GM21390 (cell line): ENCODE measurements around the gene CLSTN2.

Source experiments
- ATAC-seq: cut with Tn5 transposase; IDR thresholded peaks from one replicate; pipeline ENCODE4 v1.9.1; 2021; ENCODE audit not compliant: unreplicated experiment

CLSTN2 gene

DNA sequence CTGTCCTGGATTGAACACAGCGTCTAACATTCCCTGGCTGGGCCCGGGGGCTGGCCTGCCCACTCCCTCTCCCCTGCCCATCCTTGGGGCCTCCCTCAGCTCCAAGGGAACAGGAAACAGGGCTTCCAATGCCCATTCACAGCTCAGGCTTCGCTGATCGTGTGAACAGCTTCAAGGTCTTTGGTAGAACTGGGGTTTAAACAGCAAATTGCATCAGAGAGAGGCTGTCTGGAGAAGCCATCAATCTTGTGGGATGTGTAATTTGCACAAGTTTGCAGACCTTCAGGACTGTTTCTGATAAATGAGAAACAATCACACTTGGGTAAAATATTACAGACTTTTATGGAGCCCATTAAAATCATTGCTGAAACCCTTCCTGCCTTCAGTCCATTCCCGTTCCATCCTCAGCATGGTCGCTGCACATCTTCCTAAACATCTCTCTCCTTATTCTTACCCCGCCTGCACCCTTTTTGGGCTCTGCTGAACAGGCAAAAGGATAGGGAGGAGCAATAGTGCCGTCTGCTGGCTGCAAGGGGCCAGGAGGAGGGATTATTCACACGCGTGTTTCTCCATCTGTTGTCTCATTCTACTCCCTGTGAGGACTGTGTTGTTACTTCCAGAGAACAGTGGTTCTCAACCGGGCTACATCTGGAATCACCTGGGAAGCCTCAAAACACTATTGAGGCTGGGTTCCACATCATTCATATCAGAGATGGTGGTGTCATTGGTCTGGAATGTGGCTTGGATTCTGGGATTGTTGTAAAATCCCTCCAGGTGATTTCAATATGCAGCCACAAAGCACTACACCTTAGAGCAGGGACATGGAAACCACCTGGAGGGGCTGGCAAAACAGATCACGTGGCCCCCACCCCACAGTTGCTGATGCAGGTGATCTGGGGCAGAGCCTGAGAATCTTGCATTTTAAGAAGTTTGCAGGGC, 116.3 kb downstream of the CLSTN2 start:
- no peak for ATAC-seq

GRCh38 chr3:140052771-140053702, 118.1 kb downstream of the CLSTN2 start:
- ATAC-seq = no peak

DNA sequence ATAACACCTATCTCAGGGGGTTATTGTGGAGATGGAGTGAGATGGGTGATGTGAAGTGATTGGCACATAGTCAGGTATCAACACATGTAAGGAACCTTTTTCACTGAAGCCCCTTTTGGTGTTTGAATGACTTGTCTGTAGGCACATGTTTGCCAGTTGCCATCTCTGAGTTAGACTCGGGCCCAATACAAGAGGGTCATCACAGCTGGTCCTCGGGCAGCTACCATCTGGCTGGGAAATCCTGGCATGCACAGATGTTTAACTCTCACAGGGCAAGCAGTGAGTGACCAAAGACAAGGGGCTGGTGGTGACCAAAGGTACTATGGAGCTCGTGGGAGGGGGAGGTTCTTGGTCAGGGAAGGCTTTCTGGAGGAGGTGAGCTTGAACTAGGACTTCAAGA, 118.8 kb downstream of the CLSTN2 start:
- no peak for ATAC-seq

DNA sequence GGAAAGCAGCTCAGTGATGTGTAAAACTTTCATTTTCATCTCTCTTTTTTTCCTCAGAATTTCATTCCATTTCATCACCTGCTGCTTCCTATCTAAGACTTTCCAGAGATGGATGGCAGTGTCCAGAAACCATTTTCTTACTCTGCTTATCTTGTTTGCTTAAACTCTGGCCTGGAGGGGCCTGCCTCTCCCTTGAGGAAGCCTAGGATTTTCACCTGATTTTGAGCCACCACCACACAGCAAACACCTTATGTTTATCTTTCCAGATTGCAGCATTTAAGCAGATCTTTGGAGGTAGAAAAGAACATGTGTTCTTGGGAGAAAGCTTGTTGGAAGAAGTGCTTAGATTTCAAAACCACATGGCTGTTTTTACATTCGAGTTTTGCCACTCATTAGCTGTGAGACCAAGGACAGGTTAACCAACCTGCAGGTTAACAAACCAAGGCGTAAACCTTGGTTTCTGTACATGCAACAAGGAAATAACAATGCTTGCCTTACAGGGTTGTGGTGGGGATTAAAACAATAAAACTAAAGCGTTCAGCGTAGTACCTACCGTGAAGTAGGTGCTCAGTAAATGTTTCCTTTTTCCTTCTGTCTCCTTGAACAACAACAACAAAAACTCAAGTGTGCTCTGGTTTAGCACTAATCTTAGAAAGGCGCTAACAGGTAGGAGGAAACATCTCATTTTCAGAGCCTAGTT, 120.3 kb downstream of the CLSTN2 start:
- no peak for ATAC-seq

GRCh38 chr3:140056047-140056446, 121.1 kb downstream of the CLSTN2 start:
- no peak for ATAC-seq

GRCh38 chr3:140061211-140061610, 126.2 kb downstream of the CLSTN2 start:
- no peak for ATAC-seq

- ATAC-seq = no peak
Observed at GRCh38 chr3:140062461-140062860, 127.5 kb downstream of the CLSTN2 start.

- no peak for ATAC-seq
Observed at GRCh38 chr3:140067487-140067886, 132.5 kb downstream of the CLSTN2 start.

GRCh38 chr3:140068494-140069017, 133.6 kb downstream of the CLSTN2 start:
- ATAC-seq = no peak

DNA sequence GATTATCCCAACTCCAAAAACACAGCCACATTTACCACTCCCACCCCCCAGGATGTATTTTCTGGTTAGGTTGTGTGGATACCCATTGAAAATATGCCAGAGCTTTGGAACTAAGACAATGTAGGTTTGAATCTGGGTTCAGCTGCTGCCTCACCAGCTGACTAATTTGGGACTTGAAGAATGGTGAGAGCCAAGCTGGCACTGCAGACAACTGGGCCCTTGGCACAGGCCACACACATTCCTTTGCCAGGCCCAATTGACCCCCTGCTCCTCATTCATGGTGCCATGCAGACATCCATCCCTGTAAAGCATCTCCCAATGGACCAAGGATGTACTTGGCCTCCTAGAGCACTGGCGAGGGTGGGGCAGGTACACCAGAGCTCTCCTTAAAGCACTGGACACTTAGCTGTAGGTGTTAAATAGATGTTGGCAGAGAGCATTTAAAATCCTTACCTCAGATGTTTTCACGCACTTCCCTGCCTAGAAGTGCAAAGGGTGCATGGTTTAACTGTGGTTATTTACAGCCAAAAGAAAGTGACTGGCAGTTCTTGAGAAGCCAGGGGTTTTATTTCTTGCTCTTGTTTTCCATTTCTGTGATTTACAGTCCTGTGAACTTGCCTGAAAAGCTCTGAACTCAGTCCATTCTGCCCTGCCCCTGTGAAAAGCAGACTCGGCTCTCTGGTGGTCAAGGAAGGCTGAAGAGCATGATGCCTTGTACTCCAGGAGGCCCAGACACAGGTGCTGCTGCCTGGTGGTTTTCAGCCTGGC, 138.5 kb downstream of the CLSTN2 start:
- ATAC-seq = no peak

GRCh38 chr3:140076552-140076951, 141.6 kb downstream of the CLSTN2 start:
- ATAC-seq = no peak

DNA sequence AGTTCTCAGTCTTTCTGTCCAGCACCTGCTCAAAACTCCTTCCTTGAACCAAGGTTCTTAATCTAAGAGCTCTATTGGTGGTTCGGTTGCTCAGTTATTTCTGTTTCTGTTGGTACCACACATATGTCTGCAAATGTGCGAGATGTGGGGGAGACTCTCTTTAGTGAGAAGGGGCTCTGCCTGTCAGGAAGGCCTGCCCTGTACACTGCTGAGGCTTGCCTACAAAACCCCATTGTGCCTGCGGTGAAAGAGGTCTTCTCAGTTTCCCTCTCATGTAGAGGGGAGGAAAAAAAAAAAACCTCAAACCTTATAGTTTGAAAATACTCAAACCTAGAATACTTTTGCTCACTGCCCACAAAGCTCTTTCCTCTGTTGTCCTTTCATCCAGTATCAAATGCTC, 142.4 kb downstream of the CLSTN2 start:
- ATAC-seq = no peak

DNA sequence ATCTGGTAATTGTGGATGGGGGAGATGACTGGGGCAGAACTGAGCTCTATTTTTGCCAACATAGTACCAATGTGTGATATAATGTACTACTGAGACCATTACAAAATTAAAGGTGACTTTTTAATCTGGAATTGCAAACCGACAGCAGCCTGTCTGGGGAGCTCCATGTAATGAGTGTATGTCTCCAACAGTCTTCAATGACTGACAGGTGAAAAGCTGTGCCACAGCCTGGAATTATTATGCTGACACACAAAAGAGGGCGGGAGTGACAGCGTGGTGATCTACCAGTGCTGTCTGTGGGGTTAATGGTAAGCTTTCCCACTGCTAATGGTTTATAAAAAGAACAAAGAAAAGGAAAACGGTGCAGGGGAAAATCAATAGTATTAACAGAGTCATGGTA, 143.4 kb downstream of the CLSTN2 start:
- ATAC-seq = no peak

GRCh38 chr3:140078940-140079339, 144.0 kb downstream of the CLSTN2 start:
- ATAC-seq = no peak

- no peak for ATAC-seq
Observed at GRCh38 chr3:140081887-140082286, 146.9 kb downstream of the CLSTN2 start.

DNA sequence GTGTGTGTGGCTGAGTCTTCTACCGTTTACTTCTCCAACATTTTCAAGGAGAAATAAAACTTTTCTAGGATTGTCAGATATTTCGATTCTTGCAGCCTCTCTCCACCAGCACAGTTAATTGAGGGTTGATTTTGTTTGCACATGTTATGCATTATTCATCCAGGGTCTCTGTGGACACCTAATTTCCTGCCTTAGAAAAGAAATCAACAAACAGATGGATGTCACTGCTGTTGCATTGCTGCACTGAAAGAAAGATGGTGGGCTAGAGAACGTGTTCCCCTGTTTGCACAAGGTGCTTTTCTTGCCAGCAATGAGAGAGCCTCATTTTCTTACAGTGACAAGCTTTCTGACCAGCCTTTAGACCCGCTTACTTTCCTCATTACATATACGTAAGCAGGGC, 150.0 kb downstream of the CLSTN2 start:
- no peak for ATAC-seq

DNA sequence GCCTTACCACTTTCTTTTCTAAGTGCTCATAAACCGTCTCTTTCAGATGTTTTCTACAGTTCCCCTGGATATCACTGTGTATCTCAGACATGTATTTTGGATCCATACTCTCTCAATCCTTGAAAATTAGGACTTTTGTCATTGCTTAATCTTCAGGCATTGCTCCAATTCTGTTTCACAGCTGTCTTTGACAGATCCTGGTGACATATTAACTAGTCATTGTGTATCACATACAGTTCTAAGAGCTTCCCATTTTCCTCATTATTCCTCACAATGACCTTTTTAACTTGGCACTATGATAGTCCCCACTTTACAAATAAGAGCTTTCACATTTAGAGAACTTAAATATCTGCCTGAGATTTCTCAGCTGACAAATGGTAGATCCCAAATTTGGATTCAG, 151.7 kb downstream of the CLSTN2 start:
- ATAC-seq = no peak

- no peak for ATAC-seq
Observed at GRCh38 chr3:140088058-140088457, 153.1 kb downstream of the CLSTN2 start.

GRCh38 chr3:140088513-140088912, 153.5 kb downstream of the CLSTN2 start:
- ATAC-seq = no peak

- ATAC-seq = no peak
Observed at GRCh38 chr3:140089403-140090072, 154.6 kb downstream of the CLSTN2 start.
